HEK293 (cell line): ENCODE results near the gene SCO1.

Experiments
- CTCF ChIA-PET: fragments of 350-600 bp; formaldehyde crosslinking; extraction: SDS; loops from one replicate; lab custom pipeline; 2021; ENCODE audit warnings: antibody characterized with exemption; lab: Yijun Ruan, JAX
- POLR2A ChIA-PET: fragments of 300-600 bp; formaldehyde crosslinking; extraction: SDS; loops from one replicate; lab custom pipeline; 2020; ENCODE audit warnings: antibody characterized with exemption, inconsistent platforms; lab: Yijun Ruan, JAX
- H3K27ac ChIP-seq: fragments of 200-500 bp; sonication (Bioruptor generic); 2 replicates; pipeline ENCODE4 v1.5.1; 2014; ENCODE audit warnings: low read depth, low read length, control low read depth, inconsistent platforms; ENCODE audit errors: extremely low read depth
- H3K36me3 ChIP-seq, 2 experiments: fragments of 200-500 bp in 1 of 2; sonication (Bioruptor generic) in 1 of 2; 1 replicate in 1 of 2; 2 replicates in 1 of 2; pipeline ENCODE4 v1.5.1; 2014 to 2017; ENCODE audit warnings: inconsistent platforms in 2 of 2, low read length in 2 of 2; ENCODE audit not compliant: control insufficient read depth in 2 of 2, insufficient read depth in 1 of 2
- H3K4me1 ChIP-seq: fragments of 200-500 bp; sonication (Bioruptor generic); 2 replicates; pipeline ENCODE4 v1.5.1; 2014; ENCODE audit warnings: mild to moderate bottlenecking, low read length, inconsistent platforms; ENCODE audit not compliant: control insufficient read depth, insufficient read depth
- H3K4me3 ChIP-seq: 2 replicates; pipeline ENCODE4 v1.5.1; 2011; ENCODE audit warnings: low read depth, mild to moderate bottlenecking, control low read depth, low read length, moderate library complexity
- H3K9me3 ChIP-seq: fragments of 200-500 bp; sonication (Bioruptor generic); 2 replicates; pipeline ENCODE4 v1.5.1; 2014; ENCODE audit warnings: low read depth, low read length, inconsistent platforms; ENCODE audit not compliant: control insufficient read depth, insufficient read depth
- ELK4 ChIP-seq: IDR thresholded peaks from 2 replicates; pipeline ENCODE4 v1.6.1; 2011; ENCODE audit warnings: mild to moderate bottlenecking, low read depth, low read length, borderline replicate concordance
- GFI1B ChIP-seq: fragments of 450-650 bp; formaldehyde crosslinking; IDR thresholded peaks from 2 replicates; pipeline ENCODE4 v1.5.1; 2016; ENCODE audit warnings: missing biosample characterization, missing genetic modification characterization
- GLI2 ChIP-seq: fragments of 450-650 bp; formaldehyde crosslinking; IDR thresholded peaks from 2 replicates; pipeline ENCODE4; 2017; ENCODE audit warnings: missing biosample characterization, missing genetic modification characterization, low read depth, borderline replicate concordance
- GLIS1 ChIP-seq: fragments of 450-650 bp; formaldehyde crosslinking; IDR thresholded peaks from 2 replicates; pipeline ENCODE4 v1.5.1; 2016; ENCODE audit warnings: missing biosample characterization, missing genetic modification characterization
- HIC1 ChIP-seq: fragments of 450-650 bp; formaldehyde crosslinking; IDR thresholded peaks from 2 replicates; pipeline ENCODE4 v1.5.1; 2016; ENCODE audit warnings: missing biosample characterization, missing genetic modification characterization
- MYNN ChIP-seq: fragments of 450-650 bp; formaldehyde crosslinking; IDR thresholded peaks from 2 replicates; pipeline ENCODE4 v1.5.1; 2016; ENCODE audit warnings: missing biosample characterization, missing genetic modification characterization, borderline replicate concordance
- REST ChIP-seq: fragments of 450-650 bp; formaldehyde crosslinking; IDR thresholded peaks from 2 replicates; pipeline ENCODE4 v1.5.1; 2016; ENCODE audit warnings: missing biosample characterization, missing genetic modification characterization
- SCRT1 ChIP-seq: fragments of 450-650 bp; formaldehyde crosslinking; IDR thresholded peaks from 2 replicates; pipeline ENCODE4 v1.5.1; 2016; ENCODE audit warnings: missing biosample characterization, missing genetic modification characterization, borderline replicate concordance
- ZBTB1 ChIP-seq: fragments of 450-650 bp; formaldehyde crosslinking; IDR thresholded peaks from 2 replicates; pipeline ENCODE4 v1.5.1; 2016; ENCODE audit warnings: missing biosample characterization, missing genetic modification characterization
- ZBTB44 ChIP-seq: fragments of 450-650 bp; IDR thresholded peaks from 2 replicates; pipeline ENCODE4 v1.5.1; 2018; ENCODE audit warnings: missing biosample characterization, mild to moderate bottlenecking, missing genetic modification characterization
- ZBTB7A ChIP-seq: fragments of 450-650 bp; formaldehyde crosslinking; IDR thresholded peaks from 2 replicates; pipeline ENCODE4 v1.5.1; 2016; ENCODE audit warnings: low read depth, missing biosample characterization, missing genetic modification characterization
- ZFHX2 ChIP-seq: fragments of 450-650 bp; formaldehyde crosslinking; conservative IDR thresholded peaks from 2 replicates; pipeline ENCODE4 v1.5.1; 2016; ENCODE audit warnings: missing biosample characterization, missing genetic modification characterization
- ZNF138 ChIP-seq: fragments of 450-650 bp; formaldehyde crosslinking; IDR thresholded peaks from 2 replicates; pipeline ENCODE4 v1.5.1; 2016; ENCODE audit warnings: missing biosample characterization, missing genetic modification characterization, borderline replicate concordance
- ZNF169 ChIP-seq: fragments of 450-650 bp; formaldehyde crosslinking; IDR thresholded peaks from 2 replicates; pipeline ENCODE4 v1.5.1; 2016; ENCODE audit warnings: missing biosample characterization, missing genetic modification characterization
- ZNF175 ChIP-seq: fragments of 450-650 bp; formaldehyde crosslinking; IDR thresholded peaks from 2 replicates; pipeline ENCODE4 v1.5.1; 2016; ENCODE audit warnings: missing biosample characterization, missing genetic modification characterization
- ZNF26 ChIP-seq: fragments of 450-650 bp; formaldehyde crosslinking; IDR thresholded peaks from 2 replicates; pipeline ENCODE4 v1.5.1; 2016; ENCODE audit warnings: missing biosample characterization, missing genetic modification characterization
- ZNF311 ChIP-seq: fragments of 450-650 bp; formaldehyde crosslinking; IDR thresholded peaks from 2 replicates; pipeline ENCODE4 v1.5.1; 2017; ENCODE audit warnings: missing biosample characterization, missing genetic modification characterization, borderline replicate concordance
- ZNF366 ChIP-seq: fragments of 450-650 bp; formaldehyde crosslinking; conservative IDR thresholded peaks from 2 replicates; pipeline ENCODE4 v1.5.1; 2016; ENCODE audit warnings: missing biosample characterization, missing genetic modification characterization
- ZNF404 ChIP-seq: fragments of 450-650 bp; formaldehyde crosslinking; IDR thresholded peaks from 2 replicates; pipeline ENCODE4 v1.5.1; 2017; ENCODE audit warnings: missing biosample characterization, missing genetic modification characterization
- ZNF433 ChIP-seq: fragments of 450-650 bp; formaldehyde crosslinking; IDR thresholded peaks from 2 replicates; pipeline ENCODE4 v1.5.1; 2016; ENCODE audit warnings: missing biosample characterization, missing genetic modification characterization, low read depth
- ZNF514 ChIP-seq: fragments of 450-650 bp; formaldehyde crosslinking; IDR thresholded peaks from 2 replicates; pipeline ENCODE4 v1.5.1; 2016; ENCODE audit warnings: missing biosample characterization, missing genetic modification characterization
- ZNF664 ChIP-seq: fragments of 450-650 bp; formaldehyde crosslinking; IDR thresholded peaks from 2 replicates; pipeline ENCODE4 v1.5.1; 2016; ENCODE audit warnings: missing biosample characterization, missing genetic modification characterization
- ZNF701 ChIP-seq: fragments of 450-650 bp; formaldehyde crosslinking; IDR thresholded peaks from 2 replicates; pipeline ENCODE4 v1.5.1; 2016; ENCODE audit warnings: missing biosample characterization, missing genetic modification characterization
- ZNF777 ChIP-seq: fragments of 450-650 bp; formaldehyde crosslinking; IDR thresholded peaks from 2 replicates; pipeline ENCODE4 v1.5.1; 2017; ENCODE audit warnings: missing biosample characterization, missing genetic modification characterization, borderline replicate concordance
- ZNF837 ChIP-seq: fragments of 450-650 bp; formaldehyde crosslinking; IDR thresholded peaks from 2 replicates; pipeline ENCODE4 v1.5.1; 2016; ENCODE audit warnings: missing biosample characterization, missing genetic modification characterization
- ZSCAN30 ChIP-seq: fragments of 450-650 bp; IDR thresholded peaks from 2 replicates; pipeline ENCODE4 v1.5.1; 2018; ENCODE audit warnings: missing biosample characterization, mild to moderate bottlenecking, missing genetic modification characterization, moderate library complexity

Gene SCO1

GRCh38 chr17:10697092-10698081 is at the start of gene SCO1, which contains the start of gene ADPRM (continued):
- 0 out of 2 replicates have a peak, but pooled peaks have one; percentile 9 for TF ChIP-seq ZBTB1 (tag by site-specific recombination)
- no peak for TF ChIP-seq SCRT1 (tag by site-specific recombination)
- TF ChIP-seq ZSCAN30 (tag by site-specific recombination): 0 out of 2 replicates have a peak, but pooled peaks have one; percentile 8
- no peak for TF ChIP-seq ZNF366 (tag by site-specific recombination)
- peak; percentile 54; the same call in 1 of the 2 replicates for TF ChIP-seq ZBTB7A (tag by site-specific recombination)
- TF ChIP-seq ZNF777 (tag by site-specific recombination): peak; percentile 91
- no peak for TF ChIP-seq ZBTB44 (tag by site-specific recombination)

- H3K27ac ChIP-seq: no peak overlapping the region
- no peaks in the 10 kb centered on the region for H3K9me3 ChIP-seq
- ChIA-PET POLR2A (no interaction called here), CTCF (interaction anchor here (6.1 kb wide), 1 partner anchor 7 kb away, joined by 49 read pairs; no protein-coding TSS in a partner anchor)
- H3K4me1 ChIP-seq: peaks cover 4% of the 10 kb centered on the region; the same call in 1 of the 2 replicates
- H3K36me3 ChIP-seq: no peaks in the 10 kb centered on the region
- H3K4me3 ChIP-seq: no peak overlapping the region
- TF ChIP-seq ZNF837 (tag by site-specific recombination) (no peak), ZNF169 (tag by site-specific recombination) (no peak), ZNF138 (tag by site-specific recombination) (no peak), ZNF404 (tag by site-specific recombination) (no peak), GFI1B (tag by site-specific recombination) (no peak), ZFHX2 (tag by site-specific recombination) (no peak), ELK4 (no peak), ZNF175 (tag by site-specific recombination) (no peak), ZNF701 (tag by site-specific recombination) (no peak), GLI2 (tag by site-specific recombination) (no peak), MYNN (no peak), GLIS1 (tag by site-specific recombination) (no peak), REST (tag by site-specific recombination) (no peak), ZNF514 (tag by site-specific recombination) (no peak), ZNF664 (tag by site-specific recombination) (no peak), ZNF311 (tag by site-specific recombination) (no peak), ZNF26 (tag by site-specific recombination) (no peak), ZNF433 (tag by site-specific recombination) (no peak), HIC1 (no peak)
Measured at GRCh38 chr17:10745231-10745630, 47.9 kb upstream of the SCO1 start.
